Breast epithelium (tissue), 4 donors: ENCODE measurements around the gene FOXK1. TPM values are rescaled to one million over a fixed set of nuclear protein-coding genes. Genes with fewer than 3 reads are reported as not detected.

Experiments
- DNase-seq, 2 donors: peaks; one replicate each; pipeline ENCODE4 v3.0.0-alpha.2; 2019; ENCODE audit warnings: low spot score in 2 of 2
- H3K27ac ChIP-seq, 2 donors: fragments of 200-600 bp; sonication (generic) in 1 of 2; one replicate each; pipeline ENCODE4 v1.5.1; 2016 to 2019; ENCODE audit warnings: mild to moderate bottlenecking in 1 of 2
- H3K27me3 ChIP-seq, 2 donors: fragments of 200-600 bp; sonication (generic) in 1 of 2; one replicate each; pipeline versions ENCODE4 v1.5.1 to v1.6.0; 2017 to 2019; ENCODE audit warnings: control low read depth in 1 of 2, mild to moderate bottlenecking in 1 of 2
- H3K36me3 ChIP-seq: fragments of 200-600 bp; one replicate; pipeline ENCODE4 v1.5.1; 2019
- H3K4me1 ChIP-seq, 2 donors: fragments of 200-600 bp; sonication (generic); one replicate each; pipeline ENCODE4 v1.5.1; 2016 to 2019; ENCODE audit warnings: control low read depth in 1 of 2
- H3K4me3 ChIP-seq, 3 donors: fragments of 200-600 bp; sonication (generic); 1 replicate in 2 of 3; 2 replicates in 1 of 3; pipeline ENCODE4 v1.5.1; 2016 to 2019; ENCODE audit warnings: mild to moderate bottlenecking in 3 of 3, moderate library complexity in 2 of 3
- H3K9me3 ChIP-seq, 2 donors: fragments of 200-600 bp; sonication (generic) in 1 of 2; one replicate each; pipeline ENCODE4 v1.5.1; 2016 to 2019; ENCODE audit warnings: control low read depth in 1 of 2
- POLR2A ChIP-seq: fragments of 450-650 bp; IDR thresholded peaks from one replicate; pipeline ENCODE4 v1.6.1; 2016; ENCODE audit warnings: antibody characterized with exemption, mild to moderate bottlenecking, moderate library complexity
- POLR2AphosphoS5 ChIP-seq, 3 donors: sonication (generic); formaldehyde crosslinking; IDR thresholded peaks; one replicate each; pipeline ENCODE4 v1.6.1; 2017; ENCODE audit warnings: antibody characterized with exemption in 3 of 3
- intact Hi-C: fragments of 100-400 bp; cut with DNase I; formaldehyde crosslinking; loops from one replicate; pipeline ENCODE4 v1.15.1; 2023; ENCODE audit warnings: low total_unique reads
- total RNA-seq, 3 donors: library from RNA; depleted of rRNA; stranded (reverse); fragments of >200 nt; gene quantifications; one replicate each; pipeline ENCODE4 v1.1.0, GENCODE V29; 2016
- TF ChIP-seq, protein P1 (sequence below), 3 donors: fragments of 450-650 bp; IDR thresholded peaks; one replicate each; pipeline ENCODE4 v1.5.1; 2016 to 2017; ENCODE audit warnings: antibody characterized with exemption in 3 of 3, mild to moderate bottlenecking in 3 of 3, moderate library complexity in 3 of 3

The FOXK1 gene
- total RNA-seq, 3 donors from 2014 or later = 11.7 to 16.5 (median 15.7) TPM

DNA sequence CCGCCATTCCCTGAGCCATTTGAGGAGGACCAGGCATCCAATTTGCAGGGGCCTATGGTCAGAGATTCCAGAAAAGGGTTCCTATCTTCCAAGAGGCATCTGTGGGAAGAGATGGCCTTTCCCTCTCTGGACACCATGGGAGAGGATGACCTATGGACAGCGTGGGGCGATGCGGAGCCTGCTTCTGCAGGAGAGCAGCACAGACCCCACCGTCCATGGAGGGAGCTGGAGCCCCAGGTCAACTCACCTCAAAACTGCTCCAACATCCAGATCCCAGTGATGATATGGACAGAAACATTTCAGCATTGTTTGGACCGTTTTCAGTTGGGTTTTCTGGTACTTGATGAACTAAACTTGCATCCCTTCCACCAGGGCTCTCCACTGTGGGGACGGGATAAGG is 34.0 kb upstream of the FOXK1 start:
- DNase-seq = no peak
- TF ChIP-seq, protein P1, sequence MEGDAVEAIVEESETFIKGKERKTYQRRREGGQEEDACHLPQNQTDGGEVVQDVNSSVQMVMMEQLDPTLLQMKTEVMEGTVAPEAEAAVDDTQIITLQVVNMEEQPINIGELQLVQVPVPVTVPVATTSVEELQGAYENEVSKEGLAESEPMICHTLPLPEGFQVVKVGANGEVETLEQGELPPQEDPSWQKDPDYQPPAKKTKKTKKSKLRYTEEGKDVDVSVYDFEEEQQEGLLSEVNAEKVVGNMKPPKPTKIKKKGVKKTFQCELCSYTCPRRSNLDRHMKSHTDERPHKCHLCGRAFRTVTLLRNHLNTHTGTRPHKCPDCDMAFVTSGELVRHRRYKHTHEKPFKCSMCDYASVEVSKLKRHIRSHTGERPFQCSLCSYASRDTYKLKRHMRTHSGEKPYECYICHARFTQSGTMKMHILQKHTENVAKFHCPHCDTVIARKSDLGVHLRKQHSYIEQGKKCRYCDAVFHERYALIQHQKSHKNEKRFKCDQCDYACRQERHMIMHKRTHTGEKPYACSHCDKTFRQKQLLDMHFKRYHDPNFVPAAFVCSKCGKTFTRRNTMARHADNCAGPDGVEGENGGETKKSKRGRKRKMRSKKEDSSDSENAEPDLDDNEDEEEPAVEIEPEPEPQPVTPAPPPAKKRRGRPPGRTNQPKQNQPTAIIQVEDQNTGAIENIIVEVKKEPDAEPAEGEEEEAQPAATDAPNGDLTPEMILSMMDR (IDR thresholded peaks at IDR 0.05) = no peak
- TF ChIP-seq POLR2AphosphoS5 (IDR thresholded peaks at IDR 0.05) = no peak
- no peak for TF ChIP-seq POLR2A
- Histone ChIP-seq H3K4me3 (no peak overlapping the region), H3K36me3 (no peaks in the 10 kb centered on the region), H3K9me3 (no peaks in the 10 kb centered on the region), H3K27ac (no peak overlapping the region), H3K4me1 (no peaks in the 10 kb centered on the region), H3K27me3 (no peaks in the 10 kb centered on the region)
- intact Hi-C loops = no loop called here

DNA sequence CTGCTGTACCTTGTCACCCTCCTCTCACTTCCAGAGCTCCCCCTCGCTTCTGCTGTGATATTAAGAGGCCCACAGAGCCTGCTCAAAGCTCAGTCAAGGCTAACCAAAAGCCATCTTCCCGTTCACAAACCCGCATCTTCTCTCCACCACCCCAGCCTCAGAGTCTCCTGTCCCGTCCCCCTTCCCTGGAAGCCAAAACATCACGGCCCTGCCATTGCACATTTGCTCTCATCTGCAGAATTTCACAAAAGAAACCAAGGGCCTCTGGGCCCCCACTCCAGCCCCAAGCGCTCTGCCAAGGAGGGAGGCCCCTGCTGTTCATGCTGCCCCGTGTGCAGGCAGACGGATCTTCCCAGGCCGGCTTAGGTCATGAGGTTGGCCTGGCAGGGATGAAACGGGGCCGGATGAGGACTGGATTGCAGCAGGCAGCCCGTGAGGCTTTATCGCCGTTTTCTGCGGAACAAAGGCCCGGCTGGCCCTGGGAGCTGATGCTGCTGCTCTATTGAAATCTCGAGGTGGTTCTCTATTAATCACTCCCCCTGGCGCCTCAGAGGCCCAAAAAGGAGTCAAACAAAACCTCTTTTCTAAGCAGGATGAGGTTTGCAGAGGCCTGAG is 31.6 kb upstream of the FOXK1 start:
- H3K4me1 ChIP-seq = no peaks in the 10 kb centered on the region
- no peak for DNase-seq
- TF ChIP-seq, protein P1 (IDR thresholded peaks at IDR 0.05) = no peak
- no peak for TF ChIP-seq POLR2A
- no peak for TF ChIP-seq POLR2AphosphoS5 (IDR thresholded peaks at IDR 0.05)
- intact Hi-C loops = no loop called here
- no peaks in the 10 kb centered on the region for H3K9me3 ChIP-seq
- no peaks in the 10 kb centered on the region for H3K27me3 ChIP-seq
- H3K4me3 ChIP-seq = no peak overlapping the region
- no peak overlapping the region for H3K27ac ChIP-seq
- no peaks in the 10 kb centered on the region for H3K36me3 ChIP-seq

DNA sequence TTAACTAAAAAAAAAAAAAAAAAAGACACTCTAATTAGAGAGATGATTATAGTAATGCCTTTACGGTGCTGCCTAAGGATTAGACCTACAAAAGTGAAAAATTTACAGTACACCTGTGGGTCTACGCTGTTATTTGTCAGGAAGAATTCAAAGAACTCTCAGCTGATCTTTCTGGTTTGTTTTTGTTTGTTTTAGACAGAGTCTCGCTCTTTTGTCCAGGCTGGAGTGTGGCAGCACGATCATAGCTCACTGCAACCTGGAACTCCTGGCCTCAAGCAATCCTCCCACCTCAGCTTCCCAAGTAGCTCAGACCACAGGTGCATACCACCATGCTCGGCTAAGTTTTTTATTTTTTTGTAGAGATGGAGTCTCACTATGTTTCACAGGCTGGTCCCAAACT is 28.3 kb upstream of the FOXK1 start:
- Histone ChIP-seq H3K27ac (no peak overlapping the region), H3K4me3 (no peak overlapping the region), H3K9me3 (no peaks in the 10 kb centered on the region), H3K4me1 (no peaks in the 10 kb centered on the region), H3K27me3 (no peaks in the 10 kb centered on the region), H3K36me3 (no peaks in the 10 kb centered on the region)
- TF ChIP-seq, protein P1 (IDR thresholded peaks at IDR 0.05) = no peak
- TF ChIP-seq POLR2AphosphoS5 (IDR thresholded peaks at IDR 0.05) (no peak), POLR2A (no peak)
- no peak for DNase-seq
- intact Hi-C loops = no loop called here

DNA sequence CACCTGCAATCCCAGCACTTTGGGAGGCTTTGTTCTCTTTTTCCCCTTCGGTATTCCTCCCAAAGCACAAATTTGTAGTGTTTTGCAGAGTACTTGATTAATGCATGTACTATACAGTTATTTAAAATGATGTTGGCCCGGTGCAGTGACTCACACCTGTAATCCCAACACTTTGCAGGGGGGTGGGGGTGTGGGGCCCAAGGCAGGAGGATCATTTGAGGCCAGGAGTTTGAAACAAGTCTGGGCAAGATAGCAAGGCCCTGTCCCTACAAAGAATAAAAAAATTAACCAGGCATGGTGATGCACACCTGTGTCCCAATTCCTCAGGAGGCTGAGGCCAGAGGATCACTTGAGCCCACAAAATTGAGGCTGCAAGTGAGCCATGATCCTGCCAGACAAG is 26.8 kb upstream of the FOXK1 start:
- DNase-seq = no peak
- H3K27ac ChIP-seq = no peak overlapping the region

DNA sequence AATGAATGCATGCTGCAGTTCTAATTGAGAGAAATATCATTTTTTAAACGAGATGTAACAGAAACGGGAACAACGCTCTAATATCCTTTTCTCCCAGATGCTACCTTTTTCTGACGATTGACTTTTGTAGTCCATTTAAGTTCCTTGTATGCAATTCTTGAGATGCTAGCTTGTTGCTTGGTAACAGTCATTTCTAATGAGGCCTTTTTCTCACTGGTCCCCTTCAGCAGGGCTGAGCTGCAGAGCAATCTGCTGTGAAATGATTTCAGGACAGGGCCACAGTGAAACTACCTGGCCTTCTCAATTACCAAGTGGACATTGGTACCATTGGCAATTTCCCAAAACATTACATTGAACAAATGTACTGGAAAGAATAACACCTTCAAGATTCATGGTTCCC is 26.2 kb upstream of the FOXK1 start:
- intact Hi-C loops = no loop called here

More for the DNA sequence above, 26.8 kb upstream of the FOXK1 start:
- H3K27me3 ChIP-seq = no peaks in the 10 kb centered on the region
- TF ChIP-seq, protein P1 (IDR thresholded peaks at IDR 0.05) = no peak
- TF ChIP-seq POLR2A (no peak), POLR2AphosphoS5 (IDR thresholded peaks at IDR 0.05) (no peak)
- H3K4me3 ChIP-seq = no peak overlapping the region
- H3K9me3 ChIP-seq = peaks cover 0 to 5% of the 10 kb centered on the region in 2 donors
- intact Hi-C loops = no loop called here
- H3K4me1 ChIP-seq = no peaks in the 10 kb centered on the region
- H3K36me3 ChIP-seq = no peaks in the 10 kb centered on the region

More for the DNA sequence above, 26.2 kb upstream of the FOXK1 start:
- H3K9me3 ChIP-seq = peaks cover 0 to 5% of the 10 kb centered on the region in 2 donors
- DNase-seq = no peak
- TF ChIP-seq, protein P1 (IDR thresholded peaks at IDR 0.05) = no peak
- TF ChIP-seq POLR2AphosphoS5 (IDR thresholded peaks at IDR 0.05) = no peak
- no peak for TF ChIP-seq POLR2A
- no peaks in the 10 kb centered on the region for H3K27me3 ChIP-seq
- H3K4me3 ChIP-seq = no peak overlapping the region
- no peaks in the 10 kb centered on the region for H3K4me1 ChIP-seq
- no peak overlapping the region for H3K27ac ChIP-seq
- no peaks in the 10 kb centered on the region for H3K36me3 ChIP-seq
